Mesendoderm (in vitro differentiated cells): Measurements from ENCODE around the gene SLC10A3.

Experiments used
- DNase-seq: peaks from one replicate; pipeline ENCODE4 v3.0.0; 2013
- H2AK5ac ChIP-seq: 2 replicates; pipeline ENCODE4 v1.6.1; 2013; ENCODE audit warnings: low read length, inconsistent platforms
- H2BK120ac ChIP-seq: 2 replicates; pipeline ENCODE4 v1.6.1; 2013; ENCODE audit warnings: low read depth, mild to moderate bottlenecking, low read length, moderate library complexity, mixed read lengths
- H2BK15ac ChIP-seq: replicated peaks from 2 replicates; pipeline ENCODE4 v1.6.1; 2013; ENCODE audit warnings: low read depth, mild to moderate bottlenecking, moderate library complexity
- H2BK5ac ChIP-seq: 2 replicates; pipeline ENCODE4 v1.6.1; 2013; ENCODE audit warnings: low read length, inconsistent platforms
- H3K18ac ChIP-seq: 2 replicates; pipeline ENCODE4 v1.6.1; 2013; ENCODE audit warnings: mild to moderate bottlenecking, low read length, mixed read lengths
- H3K23ac ChIP-seq: one replicate; pipeline ENCODE4 v1.6.1; 2013; ENCODE audit warnings: low read length
- H3K27ac ChIP-seq: 2 replicates; pipeline ENCODE4 v1.5.1; 2013; ENCODE audit warnings: low read depth, mild to moderate bottlenecking, inconsistent platforms, low read length, moderate library complexity
- H3K27me3 ChIP-seq: 2 replicates; pipeline ENCODE4 v1.6.1; 2013; ENCODE audit warnings: low read length, control low read depth, mild to moderate bottlenecking, inconsistent platforms; ENCODE audit not compliant: insufficient read depth, poor library complexity
- H3K36me3 ChIP-seq: 2 replicates; pipeline ENCODE4 v1.6.1; 2013; ENCODE audit warnings: low read length, inconsistent platforms; ENCODE audit not compliant: control insufficient read depth, insufficient read depth
- H3K4ac ChIP-seq: one replicate; pipeline ENCODE4 v1.6.1; 2013; ENCODE audit warnings: low read depth, mild to moderate bottlenecking, low read length, moderate library complexity
- H3K4me1 ChIP-seq: 2 replicates; pipeline ENCODE4 v1.6.1; 2013; ENCODE audit warnings: low read depth, low read length, inconsistent platforms; ENCODE audit not compliant: control insufficient read depth
- H3K4me2 ChIP-seq: 2 replicates; pipeline ENCODE4 v1.6.1; 2013; ENCODE audit warnings: low read length
- H3K4me3 ChIP-seq: 2 replicates; pipeline ENCODE4 v1.5.1; 2013; ENCODE audit warnings: mild to moderate bottlenecking, low read length
- H3K56ac ChIP-seq: one replicate; pipeline ENCODE4 v1.6.1; 2013; ENCODE audit warnings: low read length
- H3K79me1 ChIP-seq: 2 replicates; pipeline ENCODE4 v1.6.1; 2013; ENCODE audit warnings: low read length, inconsistent platforms
- H3K79me2 ChIP-seq: 2 replicates; pipeline ENCODE4 v1.6.1; 2013; ENCODE audit warnings: mild to moderate bottlenecking, low read length; ENCODE audit not compliant: control insufficient read depth, insufficient read depth
- H3K9ac ChIP-seq: 2 replicates; pipeline ENCODE4 v1.6.1; 2013; ENCODE audit warnings: low read length, inconsistent platforms
- H4K5ac ChIP-seq: one replicate; pipeline ENCODE4 v1.6.1; 2013; ENCODE audit warnings: low read length
- H4K8ac ChIP-seq: one replicate; pipeline ENCODE4 v1.6.1; 2013; ENCODE audit warnings: low read depth, mild to moderate bottlenecking, control low read depth, low read length, moderate library complexity
- WGBS: extraction: QIAGEN DNeasy Blood & Tissue Kit; methylation state at CpG from one replicate; pipeline ENCODE4 v1.1.7; 2013; ENCODE audit warnings: low lambda C conversion rate, missing lambda C conversion rate; ENCODE audit not compliant: insufficient coverage; ENCODE audit errors: extremely low coverage; 5-methylcytosine and 5-hydroxymethylcytosine counted together

Gene SLC10A3

GRCh38 chrX:154448484-154448883 is 41.9 kb downstream of the SLC10A3 start:
- no peak overlapping the region for H3K23ac ChIP-seq
- H3K18ac ChIP-seq = no peak overlapping the region
- H3K79me2 ChIP-seq = no peaks in the 10 kb centered on the region
- H2BK5ac ChIP-seq = no peak overlapping the region
- DNase-seq = no peak
- H3K4me3 ChIP-seq = no peak overlapping the region
- H3K4me2 ChIP-seq = no peak overlapping the region
- H4K8ac ChIP-seq = no peak overlapping the region
- H3K9ac ChIP-seq = no peak overlapping the region
- H3K79me1 ChIP-seq = no peaks in the 10 kb centered on the region
- no peak overlapping the region for H3K4ac ChIP-seq
- H4K5ac ChIP-seq = no peak overlapping the region
- no peaks in the 10 kb centered on the region for H3K27me3 ChIP-seq
- H3K4me1 ChIP-seq = no peaks in the 10 kb centered on the region
- no peaks in the 10 kb centered on the region for H3K36me3 ChIP-seq
- H2BK15ac ChIP-seq = no peak overlapping the region
- H3K27ac ChIP-seq = no peak overlapping the region
- no peak overlapping the region for H2BK120ac ChIP-seq
- no CpG with 5 or more reads among the region's 14 CpGs for WGBS
- no peak overlapping the region for H3K56ac ChIP-seq
- no peak overlapping the region for H2AK5ac ChIP-seq

GRCh38 chrX:154446430-154446829 is 44.0 kb downstream of the SLC10A3 start:
- Histone ChIP-seq H3K23ac (no peak overlapping the region), H3K4ac (no peak overlapping the region), H3K4me3 (no peak overlapping the region), H4K8ac (no peak overlapping the region), H3K79me2 (no peaks in the 10 kb centered on the region), H2BK15ac (no peak overlapping the region), H4K5ac (no peak overlapping the region), H3K9ac (no peak overlapping the region), H3K4me2 (no peak overlapping the region), H3K27ac (no peak overlapping the region), H2BK120ac (no peak overlapping the region), H3K18ac (no peak overlapping the region), H2BK5ac (no peak overlapping the region), H3K4me1 (no peaks in the 10 kb centered on the region), H3K56ac (no peak overlapping the region), H3K79me1 (no peaks in the 10 kb centered on the region), H2AK5ac (no peak overlapping the region), H3K36me3 (no peaks in the 10 kb centered on the region), H3K27me3 (no peaks in the 10 kb centered on the region)
- DNase-seq = no peak
- WGBS = no CpG with 5 or more reads among the region's 12 CpGs

- Histone ChIP-seq H2BK5ac (no peak overlapping the region), H3K4me3 (no peak overlapping the region), H3K36me3 (no peaks in the 10 kb centered on the region), H3K27me3 (no peaks in the 10 kb centered on the region), H2BK120ac (no peak overlapping the region), H3K79me1 (no peaks in the 10 kb centered on the region), H4K5ac (no peak overlapping the region), H3K79me2 (no peaks in the 10 kb centered on the region), H4K8ac (no peak overlapping the region), H2AK5ac (no peak overlapping the region), H3K56ac (no peak overlapping the region), H3K4me1 (no peaks in the 10 kb centered on the region), H2BK15ac (no peak overlapping the region), H3K23ac (no peak overlapping the region), H3K18ac (no peak overlapping the region), H3K27ac (no peak overlapping the region), H3K4me2 (no peak overlapping the region), H3K4ac (no peak overlapping the region), H3K9ac (no peak overlapping the region)
- WGBS = no CpG with 5 or more reads among the region's 16 CpGs
- no peak for DNase-seq
Observed at GRCh38 chrX:154445776-154446175, 44.7 kb downstream of the SLC10A3 start.

DNA sequence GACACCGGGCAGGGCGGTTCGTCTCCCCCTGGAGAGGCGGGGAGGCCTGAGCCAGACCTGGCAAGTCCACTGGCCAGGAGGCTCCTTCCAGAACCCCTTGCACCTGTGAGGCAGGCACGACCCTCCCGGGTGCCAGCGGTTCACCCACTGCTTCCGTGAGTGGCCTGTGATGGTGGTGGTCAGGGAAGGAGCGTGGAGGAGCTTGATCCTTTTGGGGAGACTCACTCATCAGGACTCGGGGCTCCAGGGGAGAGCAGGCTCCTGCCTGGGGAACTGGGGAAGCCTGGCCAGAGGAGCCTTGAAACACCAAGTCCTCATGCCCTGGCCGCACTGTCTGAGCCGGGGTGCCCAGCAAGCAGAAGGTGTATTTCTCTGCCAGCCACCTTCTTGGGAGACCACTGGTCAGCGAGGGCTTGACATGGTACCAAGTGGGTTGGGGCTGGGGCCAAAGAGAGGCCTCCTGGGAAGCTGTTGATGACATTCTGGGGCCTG is 45.6 kb downstream of the SLC10A3 start:
- Histone ChIP-seq H2BK15ac (no peak overlapping the region), H3K18ac (no peak overlapping the region), H3K27me3 (no peaks in the 10 kb centered on the region), H3K4me1 (no peaks in the 10 kb centered on the region), H3K4ac (no peak overlapping the region), H2AK5ac (no peak overlapping the region), H3K56ac (peak overlapping the region; percentile 82), H3K4me2 (peak overlapping the region; percentile 11), H2BK5ac (no peak overlapping the region), H3K9ac (peak overlapping the region; percentile 71), H3K4me3 (no peak overlapping the region), H3K79me2 (no peaks in the 10 kb centered on the region), H3K79me1 (no peaks in the 10 kb centered on the region), H4K5ac (no peak overlapping the region), H4K8ac (no peak overlapping the region), H3K23ac (no peak overlapping the region), H2BK120ac (no peak overlapping the region), H3K36me3 (peaks cover 2% of the 10 kb centered on the region), H3K27ac (no peak overlapping the region)
- no peak for DNase-seq
- no CpG with 5 or more reads among the region's 13 CpGs for WGBS

DNA sequence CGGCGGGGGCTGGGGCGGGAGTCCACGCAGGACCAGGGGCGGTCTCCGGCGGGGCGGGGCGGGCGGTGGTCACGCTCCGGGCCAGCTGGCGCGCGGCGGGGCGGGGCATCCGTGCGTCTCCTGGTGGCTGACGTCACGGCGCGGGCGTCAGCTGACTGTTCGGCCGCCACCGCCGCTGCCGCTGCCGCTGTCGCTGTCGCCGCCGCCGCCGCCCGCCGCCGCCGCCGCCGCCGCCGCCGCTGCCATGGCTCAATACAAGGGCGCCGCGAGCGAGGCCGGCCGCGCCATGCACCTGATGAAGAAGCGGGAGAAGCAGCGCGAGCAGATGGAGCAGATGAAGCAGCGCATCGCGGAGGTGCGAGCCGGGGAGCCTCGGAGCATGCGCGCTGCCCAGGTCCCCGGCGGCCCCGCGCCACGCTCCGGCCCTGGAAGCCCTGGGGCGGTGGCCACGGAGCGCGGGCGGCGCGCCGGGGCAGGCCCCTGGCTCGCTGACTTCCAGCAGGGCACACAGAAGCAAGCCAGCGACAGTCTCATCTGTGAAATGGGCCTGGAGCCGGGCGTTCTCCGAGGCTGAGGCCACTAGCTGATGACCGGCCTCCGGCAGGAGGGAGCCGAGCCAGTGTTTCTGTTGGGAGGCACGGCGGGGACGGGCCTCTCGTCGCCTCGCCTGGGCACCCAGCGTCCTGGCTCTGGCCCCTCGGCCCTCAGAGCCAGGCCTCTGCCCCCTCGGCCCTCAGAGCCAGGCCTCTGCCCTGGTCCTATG is 46.3 kb downstream of the SLC10A3 start, which contains the start of gene FAM50A:
FAM50A (plus strand) TSS at position 150 of the 763 bp plus-strand sequence; CDS start at position 245, 95 bp downstream.
- peak within 1 kb of the TSS; percentile 82 for H3K56ac ChIP-seq
- no peak within 1 kb of the TSS for H2BK15ac ChIP-seq
- H3K27me3 ChIP-seq = no peaks in the 10 kb centered on the region
- H3K4me1 ChIP-seq = no peaks in the 10 kb centered on the region
- peak within 1 kb of the TSS; percentile 22 for H3K4me2 ChIP-seq
- peak within 1 kb of the TSS; percentile 32 for H3K4me3 ChIP-seq
- H4K5ac ChIP-seq = no peak within 1 kb of the TSS
- no peaks in the 10 kb centered on the region for H3K79me2 ChIP-seq
- H3K27ac ChIP-seq = peak within 1 kb of the TSS; percentile 64
- H3K23ac ChIP-seq = no peak within 1 kb of the TSS
- no CpG with 5 or more reads among the region's 94 CpGs for WGBS
- no peak within 1 kb of the TSS for H2BK5ac ChIP-seq
- H3K79me1 ChIP-seq = no peaks in the 10 kb centered on the region
- no peak within 1 kb of the TSS for H4K8ac ChIP-seq
- H3K18ac ChIP-seq = no peak within 1 kb of the TSS
- peak; percentile 51 for DNase-seq
- H2AK5ac ChIP-seq = no peak within 1 kb of the TSS
- H2BK120ac ChIP-seq = no peak within 1 kb of the TSS
- H3K36me3 ChIP-seq = peaks cover 2% of the 10 kb centered on the region
- H3K9ac ChIP-seq = peak within 1 kb of the TSS; percentile 71
- H3K4ac ChIP-seq = peak within 1 kb of the TSS; percentile 64
